ENCODE data around the gene TMEM164. TPM values are rescaled to one million over a fixed set of nuclear protein-coding genes. Genes with fewer than 3 reads are reported as not detected.

The TMEM164 gene
- total RNA-seq, 1 donor from 2014 or later = 14.9 TPM

- Mint-ChIP-seq H3K27ac (no peak overlapping the region), H3K4me3 (no peak overlapping the region), H3K27me3 (no peaks in the 10 kb centered on the region), H3K4me1 (peaks cover 5% of the 10 kb centered on the region), H3K9me3 (peaks cover 3% of the 10 kb centered on the region), H3K36me3 (ENCODE audit: low read depth) (peaks cover 21% of the 10 kb centered on the region)
- intact Hi-C loops (cut with micrococcal nuclease) = loop anchor here (1.0 kb wide), 1 partner anchor 31 kb away; no protein-coding TSS in a partner anchor
- DNase-seq = no peak
Observed at GRCh38 chrX:110056419-110056818, 53.5 kb downstream of the TMEM164 start.

- Mint-ChIP-seq H3K27me3 (no peaks in the 10 kb centered on the region), H3K4me3 (no peak overlapping the region), H3K27ac (no peak overlapping the region), H3K9me3 (peaks cover 3% of the 10 kb centered on the region), H3K36me3 (ENCODE audit: low read depth) (peaks cover 14% of the 10 kb centered on the region), H3K4me1 (peaks cover 5% of the 10 kb centered on the region)
- intact Hi-C loops (cut with micrococcal nuclease) = no loop called here
- no peak for DNase-seq
Observed at GRCh38 chrX:110059410-110059809, 56.5 kb downstream of the TMEM164 start.

- intact Hi-C loops (cut with micrococcal nuclease) = no loop called here
- no peak for DNase-seq
- Mint-ChIP-seq H3K9me3 (peaks cover 3% of the 10 kb centered on the region), H3K36me3 (ENCODE audit: low read depth) (peaks cover 12% of the 10 kb centered on the region), H3K27ac (no peak overlapping the region), H3K4me1 (peaks cover 5% of the 10 kb centered on the region), H3K4me3 (no peak overlapping the region), H3K27me3 (no peaks in the 10 kb centered on the region)
Observed at GRCh38 chrX:110060317-110060716, 57.4 kb downstream of the TMEM164 start.

GRCh38 chrX:110060846-110061537 is 58.1 kb downstream of the TMEM164 start:
- no peak for DNase-seq
- Mint-ChIP-seq H3K4me3 (no peak overlapping the region), H3K36me3 (ENCODE audit: low read depth) (peaks cover 9% of the 10 kb centered on the region), H3K4me1 (peaks cover 3% of the 10 kb centered on the region), H3K27me3 (no peaks in the 10 kb centered on the region), H3K27ac (no peak overlapping the region), H3K9me3 (peaks cover 3% of the 10 kb centered on the region)
- intact Hi-C loops (cut with micrococcal nuclease) = no loop called here

GRCh38 chrX:110062919-110063318 is 60.0 kb downstream of the TMEM164 start:
- Mint-ChIP-seq H3K9me3 (peaks cover 3% of the 10 kb centered on the region), H3K36me3 (ENCODE audit: low read depth) (peaks cover 7% of the 10 kb centered on the region), H3K4me1 (no peaks in the 10 kb centered on the region), H3K27me3 (no peaks in the 10 kb centered on the region), H3K27ac (no peak overlapping the region), H3K4me3 (no peak overlapping the region)
- DNase-seq = no peak
- intact Hi-C loops (cut with micrococcal nuclease) = no loop called here

GRCh38 chrX:110066488-110067225 is 63.7 kb downstream of the TMEM164 start:
- Mint-ChIP-seq H3K4me3 (no peak overlapping the region), H3K9me3 (no peaks in the 10 kb centered on the region), H3K27me3 (no peaks in the 10 kb centered on the region), H3K4me1 (no peaks in the 10 kb centered on the region), H3K36me3 (ENCODE audit: low read depth) (peaks cover under 1% of the 10 kb centered on the region), H3K27ac (no peak overlapping the region)
- DNase-seq = no peak
- intact Hi-C loops (cut with micrococcal nuclease) = no loop called here

- Mint-ChIP-seq H3K36me3 (ENCODE audit: low read depth) (peaks cover 9% of the 10 kb centered on the region), H3K4me3 (no peak overlapping the region), H3K27me3 (no peaks in the 10 kb centered on the region), H3K4me1 (no peaks in the 10 kb centered on the region), H3K9me3 (no peaks in the 10 kb centered on the region), H3K27ac (no peak overlapping the region)
- intact Hi-C loops (cut with micrococcal nuclease) = no loop called here
- no peak for DNase-seq
Observed at GRCh38 chrX:110070970-110071369, 68.1 kb downstream of the TMEM164 start.

- H3K4me3 Mint-ChIP-seq = no peak overlapping the region
- H3K9me3 Mint-ChIP-seq = no peaks in the 10 kb centered on the region
- H3K27me3 Mint-ChIP-seq = no peaks in the 10 kb centered on the region
- no peak for DNase-seq
- intact Hi-C loops (cut with micrococcal nuclease) = no loop called here
- no peak overlapping the region for H3K27ac Mint-ChIP-seq
- H3K4me1 Mint-ChIP-seq = peaks cover 2% of the 10 kb centered on the region
- H3K36me3 Mint-ChIP-seq (ENCODE audit: low read depth) = peaks cover 11% of the 10 kb centered on the region
Observed at GRCh38 chrX:110081320-110081719, 78.4 kb downstream of the TMEM164 start.

GRCh38 chrX:110081740-110082139 is 78.8 kb downstream of the TMEM164 start:
- H3K36me3 Mint-ChIP-seq (ENCODE audit: low read depth) = peaks cover 9% of the 10 kb centered on the region

GRCh38 chrX:110082161-110082560 is 79.2 kb downstream of the TMEM164 start:
- H3K36me3 Mint-ChIP-seq (ENCODE audit: low read depth) = peaks cover 8% of the 10 kb centered on the region
- intact Hi-C loops (cut with micrococcal nuclease) = no loop called here
- no peaks in the 10 kb centered on the region for H3K9me3 Mint-ChIP-seq
- H3K27me3 Mint-ChIP-seq = no peaks in the 10 kb centered on the region
- H3K4me1 Mint-ChIP-seq = peaks cover 5% of the 10 kb centered on the region
- H3K27ac Mint-ChIP-seq = no peak overlapping the region
- no peak for DNase-seq
- H3K4me3 Mint-ChIP-seq = no peak overlapping the region

More at GRCh38 chrX:110081740-110082139, 78.8 kb downstream of the TMEM164 start:
- Mint-ChIP-seq H3K4me3 (no peak overlapping the region), H3K27me3 (no peaks in the 10 kb centered on the region), H3K4me1 (peaks cover 5% of the 10 kb centered on the region), H3K27ac (no peak overlapping the region), H3K9me3 (no peaks in the 10 kb centered on the region)
- intact Hi-C loops (cut with micrococcal nuclease) = no loop called here
- no peak for DNase-seq

- intact Hi-C loops (cut with micrococcal nuclease) = no loop called here
- H3K27me3 Mint-ChIP-seq = no peaks in the 10 kb centered on the region
- H3K4me1 Mint-ChIP-seq = peaks cover 15% of the 10 kb centered on the region
- H3K9me3 Mint-ChIP-seq = no peaks in the 10 kb centered on the region
- no peak overlapping the region for H3K4me3 Mint-ChIP-seq
- H3K27ac Mint-ChIP-seq = no peak overlapping the region
- no peak for DNase-seq
- peaks cover 2% of the 10 kb centered on the region for H3K36me3 Mint-ChIP-seq (ENCODE audit: low read depth)
Observed at GRCh38 chrX:110086162-110086915, 83.4 kb downstream of the TMEM164 start.

- no peak overlapping the region for H3K4me3 Mint-ChIP-seq
- peaks cover 15% of the 10 kb centered on the region for H3K4me1 Mint-ChIP-seq
- H3K9me3 Mint-ChIP-seq = no peaks in the 10 kb centered on the region
- H3K36me3 Mint-ChIP-seq (ENCODE audit: low read depth) = peaks cover 4% of the 10 kb centered on the region
- H3K27me3 Mint-ChIP-seq = no peaks in the 10 kb centered on the region
- no peak overlapping the region for H3K27ac Mint-ChIP-seq
- no peak for DNase-seq
- intact Hi-C loops (cut with micrococcal nuclease) = loop anchor here (1.0 kb wide), 1 partner anchor 31 kb away; no protein-coding TSS in a partner anchor
Observed at GRCh38 chrX:110086916-110087484, 84.1 kb downstream of the TMEM164 start.

- Mint-ChIP-seq H3K9me3 (no peaks in the 10 kb centered on the region), H3K4me3 (no peak overlapping the region), H3K36me3 (ENCODE audit: low read depth) (peaks cover 4% of the 10 kb centered on the region), H3K27ac (peak overlapping the region; percentile 38), H3K4me1 (peaks cover 15% of the 10 kb centered on the region), H3K27me3 (no peaks in the 10 kb centered on the region)
- intact Hi-C loops (cut with micrococcal nuclease) = loop anchor here (1.0 kb wide), 1 partner anchor 31 kb away; no protein-coding TSS in a partner anchor
- no peak for DNase-seq
Observed at GRCh38 chrX:110087485-110088356, 84.8 kb downstream of the TMEM164 start.

Data from activated CD4-positive, alpha-beta T cell treated with anti-CD3 and anti-CD28 coated beads, Interleukin-2, amount 10 ng/mL, durations not matched to agents 24 days and 14 days (primary cell).